22Rv1 (cell line): ENCODE results near the gene VIPR2.
"Not testable (repeated sequence)": the region's sequence is repeated elsewhere in the genome, so short reads cannot be mapped to it uniquely, and the experiment has no call there.

Experiments used
- H3K27ac ChIP-seq: fragments of 450-650 bp; 2 replicates; pipeline ENCODE4 v1.5.1; 2017
- CTCF ChIP-seq: fragments of 450-650 bp; IDR thresholded peaks from 2 replicates; pipeline ENCODE4 v1.5.1; 2017; ENCODE audit warnings: mild to moderate bottlenecking
- ZFX ChIP-seq: fragments of 450-650 bp; IDR thresholded peaks from 2 replicates; pipeline ENCODE4 v1.6.1; 2017; ENCODE audit warnings: antibody characterized with exemption, borderline replicate concordance

Gene VIPR2

GRCh38 chr7:158988996-158989395 lies 155.7 kb downstream of the VIPR2 start:
- TF ChIP-seq ZFX (no peak), CTCF (no peak)
- H3K27ac ChIP-seq, result no peak overlapping the region

GRCh38 chr7:158988302-158988862 lies 156.3 kb downstream of the VIPR2 start:
- no peak overlapping the region for H3K27ac ChIP-seq
- TF ChIP-seq ZFX, result no peak
- no peak for TF ChIP-seq CTCF

- no peak overlapping the region for H3K27ac ChIP-seq
- no peak for TF ChIP-seq ZFX
- TF ChIP-seq CTCF, result no peak
Measured at GRCh38 chr7:158987691-158988090, 157.0 kb downstream of the VIPR2 start.

DNA sequence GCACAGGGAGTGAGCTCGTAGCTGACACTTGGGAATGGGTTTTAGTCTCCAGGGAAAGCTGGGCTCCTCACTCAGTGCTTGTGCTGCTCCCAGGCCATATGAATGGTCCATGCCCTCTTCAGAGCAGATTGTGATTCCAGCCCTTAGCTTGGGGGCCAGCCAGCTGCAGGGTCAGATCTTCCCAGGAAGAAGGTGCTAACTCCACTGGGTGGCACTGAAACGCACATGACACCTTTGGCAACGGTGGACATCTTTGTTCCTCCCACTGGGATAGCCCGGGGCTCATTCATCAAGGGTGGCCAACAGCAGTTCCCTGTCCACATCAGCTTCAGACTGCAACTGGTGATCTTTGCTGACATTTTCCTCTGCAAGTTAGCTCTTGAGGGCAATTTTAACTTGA lies 159.1 kb downstream of the VIPR2 start:
- no peak for TF ChIP-seq CTCF
- no peak for TF ChIP-seq ZFX

GRCh38 chr7:158984007-158984406 lies 160.7 kb downstream of the VIPR2 start:
- H3K27ac ChIP-seq, result not testable (repeated sequence)

More for the DNA sequence above, 159.1 kb downstream of the VIPR2 start:
- H3K27ac ChIP-seq, result no peak overlapping the region

- not testable (repeated sequence) for H3K27ac ChIP-seq
Measured at GRCh38 chr7:158982080-158982479, 162.6 kb downstream of the VIPR2 start.

DNA sequence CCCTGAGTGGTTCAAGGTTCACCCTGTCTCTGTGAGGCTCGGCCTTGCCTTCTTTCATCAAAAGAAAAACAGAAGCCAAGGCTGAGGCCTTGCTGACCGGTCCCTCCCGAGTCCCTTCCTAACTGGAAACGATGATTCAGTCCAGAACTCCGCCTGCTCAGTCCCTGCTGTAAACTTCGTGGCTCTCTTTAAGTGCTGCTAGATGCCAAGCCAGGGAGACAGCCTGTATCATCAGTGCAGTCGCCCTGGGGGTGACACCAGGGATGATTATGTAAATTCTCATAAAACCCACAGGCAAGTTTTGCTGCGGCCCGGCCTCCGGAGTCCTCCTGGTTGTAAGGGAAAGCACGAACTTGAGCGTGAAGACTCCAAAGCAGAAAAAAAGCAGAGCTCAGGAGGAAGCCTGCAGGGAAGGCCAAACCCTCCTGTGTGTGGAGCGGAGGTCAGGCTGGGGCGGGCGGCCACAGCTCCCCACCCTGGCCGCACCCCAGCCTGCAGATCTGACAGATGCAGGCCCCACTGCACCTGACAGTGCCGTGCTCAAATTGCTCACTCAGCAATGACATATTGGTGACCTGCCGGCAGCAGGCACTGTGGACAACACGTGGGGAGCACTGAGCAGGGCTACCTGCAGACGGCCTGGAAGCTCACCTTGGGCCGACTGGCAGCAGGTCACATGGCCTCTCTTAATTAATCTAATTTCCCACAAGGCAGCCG lies 164.9 kb downstream of the VIPR2 start:
- H3K27ac ChIP-seq, result no peak overlapping the region
- TF ChIP-seq ZFX (no peak), CTCF (no peak)

DNA sequence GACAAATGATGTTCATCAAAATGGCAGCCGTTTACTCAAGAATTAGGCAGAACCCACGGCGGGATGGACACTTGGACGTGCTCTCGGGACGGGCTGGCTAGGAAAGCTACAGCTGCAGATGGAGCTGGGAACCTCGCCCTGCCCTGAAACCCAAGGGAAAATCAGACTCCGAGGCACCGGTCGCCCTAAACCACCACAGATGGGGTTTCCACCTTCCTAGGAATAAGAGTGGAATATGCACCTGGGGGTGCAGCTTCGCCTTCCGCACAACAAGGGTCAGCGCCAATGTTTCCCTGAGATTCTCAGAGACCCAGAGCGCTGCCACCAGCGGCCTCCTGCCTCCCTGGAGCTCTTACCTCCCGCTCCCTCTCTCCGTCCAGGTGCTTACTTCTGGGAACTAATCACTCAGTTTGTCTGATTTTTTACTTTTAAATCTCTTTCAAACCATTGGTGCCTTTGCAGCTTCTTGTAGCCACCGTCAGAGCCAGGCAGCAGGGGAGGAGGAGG lies 165.6 kb downstream of the VIPR2 start:
- H3K27ac ChIP-seq, result no peak overlapping the region
- TF ChIP-seq CTCF, result no peak
